HG03060 (cell line): Measurements from ENCODE around the gene SAMD9.
A peak's percentile ranks its signal among the peaks of the same experiment; 100 is the strongest.
"Not testable (repeated sequence)": the region's sequence is repeated elsewhere in the genome, so short reads cannot be mapped to it uniquely, and the experiment has no call there.

Experiments used
- ATAC-seq: cut with Tn5 transposase; IDR thresholded peaks from one replicate; pipeline ENCODE4 v1.9.1; 2021; ENCODE audit warnings: low read depth, moderate number of reproducible peaks; ENCODE audit not compliant: unreplicated experiment

The SAMD9 gene

GRCh38 chr7:93117852-93118530, at the start of gene SAMD9:
Gene SAMD9, minus strand, starts transcription at chr7:93117979. Its CDS starts 11,882 bp downstream, at chr7:93106097.
- peak; percentile 99 for ATAC-seq

- ATAC-seq = peak; percentile 99
These were observed 47.7 kb upstream of the SAMD9 start for GRCh38 chr7:93165447-93165846.

GRCh38 chr7:93164766-93165165, 47.0 kb upstream of the SAMD9 start:
- no peak for ATAC-seq

- ATAC-seq = no peak
These were observed 43.5 kb upstream of the SAMD9 start for GRCh38 chr7:93161181-93161762.

GRCh38 chr7:93160410-93160809, 42.6 kb upstream of the SAMD9 start:
- no peak for ATAC-seq

- ATAC-seq = no peak
These were observed 41.7 kb upstream of the SAMD9 start for GRCh38 chr7:93159490-93159889.

GRCh38 chr7:93156884-93157283, 39.1 kb upstream of the SAMD9 start:
- no peak for ATAC-seq

- ATAC-seq = no peak
These were observed 32.5 kb upstream of the SAMD9 start for GRCh38 chr7:93150200-93150835.

GRCh38 chr7:93148727-93149126, 30.9 kb upstream of the SAMD9 start:
- no peak for ATAC-seq

- no peak for ATAC-seq
These were observed 30.4 kb upstream of the SAMD9 start, which contains the start of gene SAMD9L for GRCh38 chr7:93148144-93148543. Gene SAMD9L, minus strand, starts transcription at chr7:93148385. Its CDS starts 12,414 bp downstream, at chr7:93135971.

GRCh38 chr7:93147363-93147762, 29.6 kb upstream of the SAMD9 start:
- peak; percentile 68 for ATAC-seq

- no peak for ATAC-seq
These were observed 28.8 kb upstream of the SAMD9 start for GRCh38 chr7:93146472-93147141.

- no peak for ATAC-seq
These were observed 28.3 kb upstream of the SAMD9 start for GRCh38 chr7:93146036-93146435.

- ATAC-seq = no peak
These were observed 27.6 kb upstream of the SAMD9 start for GRCh38 chr7:93145354-93145753.

GRCh38 chr7:93142127-93142526, 24.3 kb upstream of the SAMD9 start:
- ATAC-seq = no peak

- ATAC-seq = no peak
These were observed 22.9 kb upstream of the SAMD9 start for GRCh38 chr7:93140582-93141191.

GRCh38 chr7:93138576-93138975, 20.8 kb upstream of the SAMD9 start:
- ATAC-seq = no peak

- no peak for ATAC-seq
These were observed 15.2 kb upstream of the SAMD9 start for GRCh38 chr7:93133005-93133404.

GRCh38 chr7:93132216-93132615, 14.4 kb upstream of the SAMD9 start:
- ATAC-seq = no peak

- ATAC-seq = not testable (repeated sequence)
These were observed 9.2 kb upstream of the SAMD9 start for GRCh38 chr7:93126954-93127353.

- ATAC-seq = not testable (repeated sequence)
These were observed 5.8 kb upstream of the SAMD9 start for GRCh38 chr7:93123532-93123931.
